Epithelial cell of proximal tubule (primary cell): ENCODE data around the gene TMEM150C. TPM values are rescaled to one million over a fixed set of nuclear protein-coding genes. Genes with fewer than 3 reads are reported as not detected.
"Not testable (repeated sequence)": the region's sequence is repeated elsewhere in the genome, so short reads cannot be mapped to it uniquely, and the experiment has no call there.

Experiments used
- DNase-seq: peaks from one replicate; pipeline ENCODE4 v3.0.0-alpha.2; 2011; ENCODE audit warnings: low read depth
- H3K4me3 ChIP-seq: 2 replicates; pipeline ENCODE4 v1.5.1; 2011; ENCODE audit warnings: low read depth, mild to moderate bottlenecking, low read length
- CTCF ChIP-seq: conservative IDR thresholded peaks from 2 replicates; pipeline ENCODE4 v1.5.1; 2012; ENCODE audit warnings: low read depth, mild to moderate bottlenecking, low read length
- total RNA-seq: library from RNA; depleted of rRNA; stranded (reverse); fragments of >200 nt; gene quantifications from 2 replicates; pipeline ENCODE4 v1.2.3, GENCODE V29; 2015

Gene TMEM150C
- total RNA-seq, 1 donor from 2014 or later, result 2.9 TPM

DNA sequence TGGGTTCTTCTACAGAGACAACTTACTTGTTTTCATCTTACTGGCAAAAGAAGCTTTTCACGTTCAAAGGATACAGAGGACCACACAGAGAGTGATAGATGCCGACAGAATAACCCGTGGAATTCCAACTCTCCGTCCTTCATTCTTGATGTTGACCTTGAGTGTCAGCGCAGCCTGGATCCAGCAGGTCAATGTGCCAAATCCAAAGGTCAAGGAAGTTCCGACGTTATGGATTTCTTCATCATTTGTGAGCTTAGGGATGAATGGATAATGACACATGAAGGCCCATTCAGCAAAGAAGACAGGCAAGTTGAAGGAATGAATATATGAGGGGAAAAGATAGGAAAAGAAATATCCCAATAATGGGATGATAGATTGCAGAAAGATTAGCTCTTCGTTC is 71.8 kb downstream of the TMEM150C start:
- no peak for TF ChIP-seq CTCF
- H3K4me3 ChIP-seq, result no peak overlapping the region
- DNase-seq, result no peak

GRCh38 chr4:82489076-82489475 is 72.7 kb downstream of the TMEM150C start:
- no peak for DNase-seq
- H3K4me3 ChIP-seq, result no peak overlapping the region
- TF ChIP-seq CTCF, result no peak

DNA sequence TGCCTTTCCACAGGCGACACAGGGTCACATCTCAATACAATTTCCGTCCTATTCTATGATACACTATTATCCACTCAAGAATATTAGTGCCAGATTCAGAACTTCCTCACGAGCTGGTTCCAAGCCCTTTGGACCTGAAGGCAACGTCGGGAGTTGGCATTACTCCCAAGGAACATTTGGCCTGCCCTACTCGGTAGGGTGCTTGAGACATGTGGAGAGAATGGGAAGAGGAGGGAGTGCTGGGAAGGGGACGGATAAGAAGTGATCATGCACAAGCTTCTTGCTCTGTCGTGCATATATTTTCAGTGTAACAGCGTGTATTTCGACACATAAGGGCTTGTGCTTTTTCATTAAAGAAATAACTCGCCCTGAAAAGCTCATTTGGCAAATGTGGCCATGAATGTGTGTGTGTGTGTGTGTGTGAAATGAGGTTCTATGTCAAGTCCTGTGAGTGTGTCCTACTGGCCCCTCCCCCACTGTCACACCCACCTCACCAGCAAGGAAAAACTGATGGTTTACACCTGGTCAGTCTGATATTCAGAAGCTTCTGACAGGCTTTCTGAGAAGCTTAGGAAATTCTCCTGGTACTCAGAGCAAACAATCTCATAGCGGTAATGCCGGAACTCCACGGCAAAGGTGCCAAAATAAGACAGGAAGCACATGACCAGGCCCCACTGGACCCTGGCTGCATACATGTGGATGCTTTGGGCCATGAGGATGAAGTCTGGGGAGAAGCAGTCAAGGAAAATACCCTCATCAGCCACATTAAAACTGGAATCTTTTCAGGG is 76.6 kb downstream of the TMEM150C start:
- no peak overlapping the region for H3K4me3 ChIP-seq
- no peak for DNase-seq
- TF ChIP-seq CTCF, result no peak

GRCh38 chr4:82482387-82482786 is 79.4 kb downstream of the TMEM150C start:
- no peak for DNase-seq
- no peak for TF ChIP-seq CTCF
- H3K4me3 ChIP-seq, result no peak overlapping the region

DNA sequence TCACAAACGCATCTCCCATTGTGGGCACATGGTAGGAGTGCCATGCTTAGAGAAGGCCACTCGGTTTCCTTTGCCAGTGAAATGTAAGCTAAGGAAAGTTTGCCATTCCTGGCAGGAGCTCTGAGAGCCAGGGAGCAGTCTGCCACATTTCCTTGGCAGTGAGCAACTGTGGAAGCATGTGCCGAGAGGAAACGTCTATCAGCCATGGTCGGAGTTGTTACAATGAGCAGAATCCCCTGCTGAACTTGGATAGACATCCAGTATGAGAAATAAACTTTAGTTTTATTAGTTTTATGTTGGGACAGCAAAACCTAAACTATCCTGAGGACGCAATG is 80.3 kb downstream of the TMEM150C start:
- no peak for TF ChIP-seq CTCF
- DNase-seq, result no peak
- no peak overlapping the region for H3K4me3 ChIP-seq

- no peak for DNase-seq
- no peak overlapping the region for H3K4me3 ChIP-seq
- no peak for TF ChIP-seq CTCF
Measured at GRCh38 chr4:82480771-82481505, 80.8 kb downstream of the TMEM150C start.

DNA sequence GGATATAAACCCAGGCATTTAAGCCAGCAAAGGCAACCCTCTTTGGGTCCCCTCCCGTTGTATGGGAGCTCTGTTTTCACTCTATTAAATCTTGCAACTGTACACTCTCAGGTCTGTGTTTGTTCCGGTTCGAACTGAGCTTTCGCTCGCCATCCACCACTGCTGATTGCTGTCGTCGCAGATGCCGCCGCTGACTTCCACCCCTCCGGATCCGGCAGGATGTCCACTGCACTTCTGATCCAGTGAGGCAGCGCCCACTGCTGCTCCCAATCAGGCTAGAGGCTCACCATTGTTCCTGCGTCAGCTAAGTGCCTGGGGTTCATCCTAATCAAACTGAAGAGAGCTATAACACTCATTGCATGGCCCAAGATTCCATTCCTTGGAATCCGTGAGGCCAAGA is 82.2 kb downstream of the TMEM150C start:
- no peak overlapping the region for H3K4me3 ChIP-seq
- TF ChIP-seq CTCF, result no peak
- DNase-seq, result no peak

DNA sequence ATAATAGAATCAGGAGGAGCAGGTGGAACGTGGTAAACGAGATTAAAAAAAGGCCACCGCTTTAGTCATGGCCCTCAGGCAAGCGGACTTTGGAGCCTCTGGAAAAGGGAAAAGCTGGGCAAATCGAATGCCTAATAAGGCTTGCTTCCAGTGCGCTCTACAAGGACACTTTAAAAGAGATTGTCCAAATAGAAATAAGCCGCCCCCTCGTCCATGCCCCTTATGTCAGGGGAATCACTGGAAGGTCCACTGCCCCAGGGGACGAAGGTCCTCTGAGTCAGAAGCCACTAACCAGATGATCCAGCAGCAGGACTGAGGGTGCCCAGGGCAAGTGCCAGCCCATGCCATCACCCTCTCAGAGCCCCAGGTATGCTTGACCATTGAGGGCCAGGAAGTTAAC is 84.3 kb downstream of the TMEM150C start:
- H3K4me3 ChIP-seq, DNase-seq: not testable (repeated sequence)

DNA sequence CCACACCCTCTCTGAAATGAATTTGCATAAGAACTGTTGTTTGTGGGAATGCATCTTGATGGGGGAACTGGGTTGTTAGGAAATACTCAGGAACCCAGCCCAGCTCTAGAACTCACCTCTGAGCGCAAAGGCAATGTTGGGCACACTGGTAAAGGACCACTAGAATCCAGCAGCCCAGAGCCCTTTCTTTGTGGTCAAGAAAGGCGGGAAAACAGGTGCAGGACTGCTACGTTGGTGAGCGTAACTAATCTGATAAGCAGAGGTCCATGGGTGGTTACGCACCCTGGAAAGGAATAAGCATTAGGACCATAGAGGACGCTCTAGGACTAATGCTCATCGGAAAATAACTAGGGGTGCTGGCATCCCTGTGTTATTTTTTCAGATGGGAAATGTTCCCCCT is 85.9 kb downstream of the TMEM150C start:
- DNase-seq, H3K4me3 ChIP-seq: not testable (repeated sequence)
